Mesodermal cell (in vitro differentiated cells): ENCODE data around the gene EIF4EBP2.

Experiments
- H3K27ac ChIP-seq: 2 replicates; pipeline ENCODE4 v1.7.0; 2013; ENCODE audit warnings: mild to moderate bottlenecking, low read depth, low read length, moderate library complexity; ENCODE audit not compliant: severe bottlenecking
- H3K36me3 ChIP-seq: 2 replicates; pipeline ENCODE4 v1.7.1; 2013; ENCODE audit warnings: mild to moderate bottlenecking, low read length, moderate library complexity; ENCODE audit not compliant: control insufficient read depth, insufficient read depth
- H3K4me1 ChIP-seq: one replicate; pipeline ENCODE4 v1.7.1; 2013; ENCODE audit warnings: mild to moderate bottlenecking, low read length; ENCODE audit not compliant: insufficient read depth, control insufficient read depth, poor library complexity, severe bottlenecking
- H3K4me3 ChIP-seq: 2 replicates; pipeline ENCODE4 v1.7.0; 2013; ENCODE audit warnings: low read length, control low read depth, mild to moderate bottlenecking; ENCODE audit not compliant: insufficient read depth, poor library complexity, severe bottlenecking; ENCODE audit errors: extremely low read depth
- H3K9me3 ChIP-seq: 2 replicates; pipeline ENCODE4 v1.7.1; 2013; ENCODE audit warnings: mild to moderate bottlenecking, low read length, moderate library complexity; ENCODE audit not compliant: control insufficient read depth
- WGBS, 2 experiments: methylation state at CpG; one replicate each; pipeline ENCODE4 v1.1.5; 2013; ENCODE audit warnings: missing lambda C conversion rate in 2 of 2; ENCODE audit not compliant: insufficient coverage in 2 of 2; 5-methylcytosine and 5-hydroxymethylcytosine counted together

Gene EIF4EBP2

GRCh38 chr10:70363971-70364771 lies 39.8 kb upstream of the EIF4EBP2 start:
- Histone ChIP-seq H3K27ac (peak overlapping the region; percentile 62), H3K9me3 (no peaks in the 10 kb centered on the region), H3K4me1 (peaks cover 8% of the 10 kb centered on the region), H3K4me3 (no peak overlapping the region), H3K36me3 (no peaks in the 10 kb centered on the region)
- WGBS, 2 experiments: 30 to 39% methylated on average over 11 to 13 of the region's 15 CpGs

GRCh38 chr10:70364772-70365091 lies 39.2 kb upstream of the EIF4EBP2 start:
- peaks cover 8% of the 10 kb centered on the region for H3K4me1 ChIP-seq
- no peaks in the 10 kb centered on the region for H3K9me3 ChIP-seq
- no peak overlapping the region for H3K27ac ChIP-seq
- no peaks in the 10 kb centered on the region for H3K36me3 ChIP-seq
- 30 to 89% methylated on average over 1 to 2 of the region's 2 CpGs for WGBS, 2 experiments
- no peak overlapping the region for H3K4me3 ChIP-seq

GRCh38 chr10:70367195-70367796 lies 36.6 kb upstream of the EIF4EBP2 start:
- 88 to 91% methylated on average over 3 to 5 of the region's 8 CpGs for WGBS, 2 experiments
- Histone ChIP-seq H3K27ac (no peak overlapping the region), H3K4me3 (no peak overlapping the region), H3K9me3 (no peaks in the 10 kb centered on the region), H3K4me1 (peaks cover 8% of the 10 kb centered on the region), H3K36me3 (no peaks in the 10 kb centered on the region)

- WGBS, 2 experiments: 55 to 83% methylated on average over 2 to 5 of the region's 10 CpGs
- H3K36me3 ChIP-seq: no peaks in the 10 kb centered on the region
- no peaks in the 10 kb centered on the region for H3K9me3 ChIP-seq
- H3K27ac ChIP-seq: no peak overlapping the region
- H3K4me1 ChIP-seq: peaks cover 5% of the 10 kb centered on the region
- no peak overlapping the region for H3K4me3 ChIP-seq
Measured at GRCh38 chr10:70368774-70369482, 35.0 kb upstream of the EIF4EBP2 start.

- H3K36me3 ChIP-seq: no peaks in the 10 kb centered on the region
- 78 to 80% methylated on average over 4 to 6 of the region's 8 CpGs for WGBS, 2 experiments
- H3K4me1 ChIP-seq: no peaks in the 10 kb centered on the region
- no peaks in the 10 kb centered on the region for H3K9me3 ChIP-seq
- no peak overlapping the region for H3K4me3 ChIP-seq
- no peak overlapping the region for H3K27ac ChIP-seq
Measured at GRCh38 chr10:70369498-70370018, 34.4 kb upstream of the EIF4EBP2 start.

GRCh38 chr10:70370766-70371165 lies 33.2 kb upstream of the EIF4EBP2 start:
- Histone ChIP-seq H3K36me3 (no peaks in the 10 kb centered on the region), H3K9me3 (no peaks in the 10 kb centered on the region), H3K27ac (no peak overlapping the region), H3K4me3 (no peak overlapping the region), H3K4me1 (peaks cover 6% of the 10 kb centered on the region)
- 88% methylated on average over 1 of the region's 2 CpGs; no CpG with 5 or more reads in 1 of the 2 experiments for WGBS, 2 experiments

- H3K4me1 ChIP-seq: peaks cover 16% of the 10 kb centered on the region
- no peaks in the 10 kb centered on the region for H3K36me3 ChIP-seq
- H3K4me3 ChIP-seq: no peak overlapping the region
- H3K27ac ChIP-seq: no peak overlapping the region
- 53 to 63% methylated on average over 5 of the region's 5 CpGs for WGBS, 2 experiments
- H3K9me3 ChIP-seq: no peaks in the 10 kb centered on the region
Measured at GRCh38 chr10:70371846-70372245, 32.1 kb upstream of the EIF4EBP2 start.

GRCh38 chr10:70374775-70375614 lies 28.9 kb upstream of the EIF4EBP2 start:
- Histone ChIP-seq H3K9me3 (peaks cover 8% of the 10 kb centered on the region), H3K27ac (peak overlapping the region; percentile 59), H3K4me3 (no peak overlapping the region), H3K4me1 (peaks cover 39% of the 10 kb centered on the region), H3K36me3 (no peaks in the 10 kb centered on the region)
- WGBS, 2 experiments: 77 to 92% methylated on average over 3 to 5 of the region's 9 CpGs

- Histone ChIP-seq H3K9me3 (peaks cover 9% of the 10 kb centered on the region), H3K4me3 (no peak overlapping the region), H3K27ac (peak overlapping the region; percentile 75), H3K36me3 (no peaks in the 10 kb centered on the region), H3K4me1 (peaks cover 39% of the 10 kb centered on the region)
- WGBS, 2 experiments: 78 to 88% methylated on average over 7 to 12 of the region's 14 CpGs
Measured at GRCh38 chr10:70376436-70377378, 27.2 kb upstream of the EIF4EBP2 start.
